ENCODE results near the gene DHRS4.
"Not testable (repeated sequence)": the region's sequence is repeated elsewhere in the genome, so short reads cannot be mapped to it uniquely, and the experiment has no call there.

Gene DHRS4

GRCh38 chr14:23939607-23940326 lies 13.8 kb upstream of the DHRS4 start:
- no peak for TF ChIP-seq CTCF (IDR thresholded peaks at IDR 0.05; ENCODE audit: low read depth, low read length)

GRCh38 chr14:23941230-23941629 lies 12.3 kb upstream of the DHRS4 start:
- H3K4me3 ChIP-seq (ENCODE audit: low read depth, low read length) = no peak overlapping the region
- TF ChIP-seq CTCF (IDR thresholded peaks at IDR 0.05; ENCODE audit: low read depth, low read length) = no peak

More at GRCh38 chr14:23939607-23940326, 13.8 kb upstream of the DHRS4 start:
- no peak overlapping the region for H3K4me3 ChIP-seq (ENCODE audit: low read depth, low read length)

GRCh38 chr14:23941669-23942068 lies 11.9 kb upstream of the DHRS4 start:
- no peak for TF ChIP-seq CTCF (IDR thresholded peaks at IDR 0.05; ENCODE audit: low read depth, low read length)
- H3K4me3 ChIP-seq (ENCODE audit: low read depth, low read length) = no peak overlapping the region

- H3K4me3 ChIP-seq (ENCODE audit: low read depth, low read length) = no peak overlapping the region
- TF ChIP-seq CTCF (IDR thresholded peaks at IDR 0.05; ENCODE audit: low read depth, low read length) = no peak
Measured at GRCh38 chr14:23942587-23942986, 11.0 kb upstream of the DHRS4 start.

GRCh38 chr14:23949069-23949468 lies 4.5 kb upstream of the DHRS4 start:
- not testable (repeated sequence) for H3K4me3 ChIP-seq (ENCODE audit: low read depth, low read length)

- no peak for TF ChIP-seq CTCF (IDR thresholded peaks at IDR 0.05; ENCODE audit: low read depth, low read length)
- H3K4me3 ChIP-seq (ENCODE audit: low read depth, low read length) = no peak overlapping the region
Measured at GRCh38 chr14:23950411-23951135, 3.0 kb upstream of the DHRS4 start.

- H3K4me3 ChIP-seq (ENCODE audit: low read depth, low read length) = not testable (repeated sequence)
Measured at GRCh38 chr14:23951136-23951466, 2.5 kb upstream of the DHRS4 start.

GRCh38 chr14:23951590-23952201 lies 1.9 kb upstream of the DHRS4 start:
- H3K4me3 ChIP-seq (ENCODE audit: low read depth, low read length) = no peak overlapping the region
- TF ChIP-seq CTCF (IDR thresholded peaks at IDR 0.05; ENCODE audit: low read depth, low read length) = no peak

GRCh38 chr14:23953116-23953463 lies 480 bp upstream of the DHRS4 start:
- peak overlapping the region; percentile 73 for H3K4me3 ChIP-seq (ENCODE audit: low read depth, low read length)

- peak overlapping the region; percentile 73 for H3K4me3 ChIP-seq (ENCODE audit: low read depth, low read length)
Measured at GRCh38 chr14:23954279-23954614, 677 bp downstream of the DHRS4 start.

GRCh38 chr14:23954965-23955364 lies 1.4 kb downstream of the DHRS4 start:
- not testable (repeated sequence) for H3K4me3 ChIP-seq (ENCODE audit: low read depth, low read length)

- not testable (repeated sequence) for H3K4me3 ChIP-seq (ENCODE audit: low read depth, low read length)
Measured at GRCh38 chr14:23955811-23956210, 2.2 kb downstream of the DHRS4 start.

Measured in WI38 (cell line).